ENCODE data around the gene CDRT4. TPM values are rescaled to one million over a fixed set of nuclear protein-coding genes. Genes with fewer than 3 reads are reported as not detected.

CDRT4 gene
- total and polyA plus RNA-seq, 2 experiments from 2014 or later = 6.5 to 13.0 TPM

DNA sequence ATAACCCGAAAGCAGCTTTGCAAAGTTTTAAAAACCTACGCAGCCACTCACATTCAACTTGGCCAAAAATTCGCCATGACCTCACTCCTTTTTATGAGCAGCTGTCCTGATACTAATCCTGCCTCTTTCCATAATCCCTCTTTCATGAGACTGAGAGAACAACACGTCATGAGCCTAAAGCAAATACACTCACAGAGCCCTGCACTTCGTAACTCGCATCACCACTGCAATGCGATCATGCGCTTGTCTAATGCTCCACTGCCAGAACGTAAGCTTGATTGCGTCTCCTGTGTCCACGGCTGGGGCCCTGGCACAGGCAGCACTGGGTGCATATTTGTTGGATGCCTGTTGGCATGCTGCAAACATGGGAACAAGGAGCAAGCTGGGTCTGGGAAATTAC, 36.2 kb downstream of the CDRT4 start:
- ATAC-seq (no peak), DNase-seq (ENCODE audit: low spot score) (no peak)
- Mint-ChIP-seq H3K9me3 (no peaks in the 10 kb centered on the region), H3K4me1 (peaks cover 3% of the 10 kb centered on the region; the same call in 2 of the 3 replicates), H3K36me3 (ENCODE audit: low read depth) (peaks cover 3% of the 10 kb centered on the region; the same call in 1 of the 3 replicates), H3K27ac (no peak overlapping the region), H3K27me3 (ENCODE audit: insufficient read depth, low read depth, poor library complexity) (peaks cover 6% of the 10 kb centered on the region), H3K4me3 (no peak overlapping the region)
- H3K9me2 ChIP-seq (ENCODE audit: insufficient read depth) = peaks cover 6% of the 10 kb centered on the region; the same call in 1 of the 2 replicates
- H3K4me3 ChIP-seq = no peak overlapping the region
- H3K36me3 ChIP-seq (ENCODE audit: insufficient read depth) = no peaks in the 10 kb centered on the region
- TF ChIP-seq POLR2AphosphoS5 (IDR thresholded peaks at IDR 0.05; ENCODE audit: low read depth) (no peak), EZH2phosphoT487 (IDR thresholded peaks at IDR 0.05; ENCODE audit: unreplicated experiment) (no peak), ZNF331 (CRISPR knock-in tag; IDR thresholded peaks at IDR 0.05; ENCODE audit: low read depth) (no peak), STAT1 (IDR thresholded peaks at IDR 0.05; ENCODE audit: unreplicated experiment) (no peak), CREB1 (CRISPR knock-in tag; IDR thresholded peaks at IDR 0.05; ENCODE audit: low read depth) (no peak)
- TF ChIP-seq, protein P1, sequence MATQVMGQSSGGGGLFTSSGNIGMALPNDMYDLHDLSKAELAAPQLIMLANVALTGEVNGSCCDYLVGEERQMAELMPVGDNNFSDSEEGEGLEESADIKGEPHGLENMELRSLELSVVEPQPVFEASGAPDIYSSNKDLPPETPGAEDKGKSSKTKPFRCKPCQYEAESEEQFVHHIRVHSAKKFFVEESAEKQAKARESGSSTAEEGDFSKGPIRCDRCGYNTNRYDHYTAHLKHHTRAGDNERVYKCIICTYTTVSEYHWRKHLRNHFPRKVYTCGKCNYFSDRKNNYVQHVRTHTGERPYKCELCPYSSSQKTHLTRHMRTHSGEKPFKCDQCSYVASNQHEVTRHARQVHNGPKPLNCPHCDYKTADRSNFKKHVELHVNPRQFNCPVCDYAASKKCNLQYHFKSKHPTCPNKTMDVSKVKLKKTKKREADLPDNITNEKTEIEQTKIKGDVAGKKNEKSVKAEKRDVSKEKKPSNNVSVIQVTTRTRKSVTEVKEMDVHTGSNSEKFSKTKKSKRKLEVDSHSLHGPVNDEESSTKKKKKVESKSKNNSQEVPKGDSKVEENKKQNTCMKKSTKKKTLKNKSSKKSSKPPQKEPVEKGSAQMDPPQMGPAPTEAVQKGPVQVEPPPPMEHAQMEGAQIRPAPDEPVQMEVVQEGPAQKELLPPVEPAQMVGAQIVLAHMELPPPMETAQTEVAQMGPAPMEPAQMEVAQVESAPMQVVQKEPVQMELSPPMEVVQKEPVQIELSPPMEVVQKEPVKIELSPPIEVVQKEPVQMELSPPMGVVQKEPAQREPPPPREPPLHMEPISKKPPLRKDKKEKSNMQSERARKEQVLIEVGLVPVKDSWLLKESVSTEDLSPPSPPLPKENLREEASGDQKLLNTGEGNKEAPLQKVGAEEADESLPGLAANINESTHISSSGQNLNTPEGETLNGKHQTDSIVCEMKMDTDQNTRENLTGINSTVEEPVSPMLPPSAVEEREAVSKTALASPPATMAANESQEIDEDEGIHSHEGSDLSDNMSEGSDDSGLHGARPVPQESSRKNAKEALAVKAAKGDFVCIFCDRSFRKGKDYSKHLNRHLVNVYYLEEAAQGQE (IDR thresholded peaks at IDR 0.05; ENCODE audit: unreplicated experiment) = no peak
- TF ChIP-seq, protein P2, sequence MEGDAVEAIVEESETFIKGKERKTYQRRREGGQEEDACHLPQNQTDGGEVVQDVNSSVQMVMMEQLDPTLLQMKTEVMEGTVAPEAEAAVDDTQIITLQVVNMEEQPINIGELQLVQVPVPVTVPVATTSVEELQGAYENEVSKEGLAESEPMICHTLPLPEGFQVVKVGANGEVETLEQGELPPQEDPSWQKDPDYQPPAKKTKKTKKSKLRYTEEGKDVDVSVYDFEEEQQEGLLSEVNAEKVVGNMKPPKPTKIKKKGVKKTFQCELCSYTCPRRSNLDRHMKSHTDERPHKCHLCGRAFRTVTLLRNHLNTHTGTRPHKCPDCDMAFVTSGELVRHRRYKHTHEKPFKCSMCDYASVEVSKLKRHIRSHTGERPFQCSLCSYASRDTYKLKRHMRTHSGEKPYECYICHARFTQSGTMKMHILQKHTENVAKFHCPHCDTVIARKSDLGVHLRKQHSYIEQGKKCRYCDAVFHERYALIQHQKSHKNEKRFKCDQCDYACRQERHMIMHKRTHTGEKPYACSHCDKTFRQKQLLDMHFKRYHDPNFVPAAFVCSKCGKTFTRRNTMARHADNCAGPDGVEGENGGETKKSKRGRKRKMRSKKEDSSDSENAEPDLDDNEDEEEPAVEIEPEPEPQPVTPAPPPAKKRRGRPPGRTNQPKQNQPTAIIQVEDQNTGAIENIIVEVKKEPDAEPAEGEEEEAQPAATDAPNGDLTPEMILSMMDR (conservative IDR thresholded peaks at IDR 0.05; ENCODE audit: low read depth in 2 of 2) = no peak
- TF ChIP-seq, protein P3, sequence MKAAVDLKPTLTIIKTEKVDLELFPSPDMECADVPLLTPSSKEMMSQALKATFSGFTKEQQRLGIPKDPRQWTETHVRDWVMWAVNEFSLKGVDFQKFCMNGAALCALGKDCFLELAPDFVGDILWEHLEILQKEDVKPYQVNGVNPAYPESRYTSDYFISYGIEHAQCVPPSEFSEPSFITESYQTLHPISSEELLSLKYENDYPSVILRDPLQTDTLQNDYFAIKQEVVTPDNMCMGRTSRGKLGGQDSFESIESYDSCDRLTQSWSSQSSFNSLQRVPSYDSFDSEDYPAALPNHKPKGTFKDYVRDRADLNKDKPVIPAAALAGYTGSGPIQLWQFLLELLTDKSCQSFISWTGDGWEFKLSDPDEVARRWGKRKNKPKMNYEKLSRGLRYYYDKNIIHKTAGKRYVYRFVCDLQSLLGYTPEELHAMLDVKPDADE (IDR thresholded peaks at IDR 0.05) = no peak
- no peaks in the 10 kb centered on the region for H4K20me1 ChIP-seq (replicated peaks; ENCODE audit: insufficient read depth)
- H3K4me2 ChIP-seq = no peak overlapping the region
- no peak overlapping the region for H3K27ac ChIP-seq (ENCODE audit: low read depth)
- no peaks in the 10 kb centered on the region for H3K79me2 ChIP-seq (replicated peaks; ENCODE audit: insufficient read depth)
- H3K4me1 ChIP-seq (ENCODE audit: insufficient read depth) = no peaks in the 10 kb centered on the region
- H2AFZ ChIP-seq = no peak overlapping the region
- H3F3A ChIP-seq (replicated peaks; ENCODE audit: low read depth) = no peaks in the 10 kb centered on the region
- H3K27me3 ChIP-seq (ENCODE audit: insufficient read depth) = no peaks in the 10 kb centered on the region

DNA sequence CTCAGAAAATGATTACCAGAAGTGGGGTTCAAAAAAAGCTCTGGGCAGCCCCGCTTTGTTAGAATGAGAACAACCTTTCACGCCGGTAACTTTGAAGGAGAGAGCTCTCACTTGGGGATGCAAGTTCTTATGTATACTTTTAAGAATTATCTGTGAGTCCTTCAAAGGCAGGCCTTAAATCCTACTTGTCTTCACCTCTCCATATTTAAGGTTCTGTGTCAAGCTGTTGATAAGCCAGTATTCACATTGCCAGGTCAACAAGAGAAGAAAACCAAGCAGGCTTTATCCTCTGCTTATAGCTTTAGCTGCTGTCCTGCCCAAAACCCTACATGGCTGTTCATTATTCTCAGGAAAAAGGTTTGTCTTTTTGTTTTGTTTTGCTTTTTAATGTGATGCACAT, 42.9 kb downstream of the CDRT4 start:
- Histone ChIP-seq H3K27me3 (ENCODE audit: insufficient read depth) (no peaks in the 10 kb centered on the region), H3K9me2 (ENCODE audit: insufficient read depth) (peaks cover 5% of the 10 kb centered on the region; the same call in 1 of the 2 replicates), H3F3A (replicated peaks; ENCODE audit: low read depth) (no peaks in the 10 kb centered on the region), H3K79me2 (replicated peaks; ENCODE audit: insufficient read depth) (no peaks in the 10 kb centered on the region), H2AFZ (no peak overlapping the region), H4K20me1 (replicated peaks; ENCODE audit: insufficient read depth) (no peaks in the 10 kb centered on the region), H3K4me3 (no peak overlapping the region), H3K4me2 (no peak overlapping the region), H3K4me1 (ENCODE audit: insufficient read depth) (no peaks in the 10 kb centered on the region), H3K36me3 (ENCODE audit: insufficient read depth) (no peaks in the 10 kb centered on the region), H3K27ac (ENCODE audit: low read depth) (no peak overlapping the region)
- H3K27ac Mint-ChIP-seq = no peak overlapping the region
- no peak for TF ChIP-seq EZH2phosphoT487 (IDR thresholded peaks at IDR 0.05; ENCODE audit: unreplicated experiment)
- peaks cover 1% of the 10 kb centered on the region for H3K27me3 Mint-ChIP-seq (ENCODE audit: insufficient read depth, low read depth, poor library complexity)
- peaks cover 5% of the 10 kb centered on the region; the same call in 2 of the 3 replicates for H3K4me1 Mint-ChIP-seq
- peaks cover 4% of the 10 kb centered on the region for H3K36me3 Mint-ChIP-seq (ENCODE audit: low read depth)
- H3K4me3 Mint-ChIP-seq = no peak overlapping the region
- ATAC-seq (no peak), DNase-seq (ENCODE audit: low spot score) (no peak)
- H3K9me3 Mint-ChIP-seq = peaks cover 3% of the 10 kb centered on the region; the same call in 1 of the 3 replicates

Data from GM23338 (cell line).